Thyroid gland (tissue), 4 donors: ENCODE results near the gene PLD4. TPM values are rescaled to one million over a fixed set of nuclear protein-coding genes. Genes with fewer than 3 reads are reported as not detected.

Source experiments
- DNase-seq, 2 donors: peaks; one replicate each; pipeline ENCODE4 v3.0.0-alpha.2; 2019
- H3K27ac ChIP-seq, 3 donors: fragments of 200-600 bp; sonication (generic); 1 replicate in 2 of 3; 2 replicates in 1 of 3; pipeline ENCODE4 v1.5.1; 2016 to 2019; ENCODE audit warnings: mild to moderate bottlenecking in 1 of 3, moderate library complexity in 1 of 3
- H3K27me3 ChIP-seq: fragments of 200-600 bp; sonication (generic); one replicate; pipeline ENCODE4 v1.5.1; 2019
- H3K36me3 ChIP-seq, 2 donors: fragments of 200-600 bp; sonication (generic); one replicate each; pipeline ENCODE4 v1.5.1; 2016 to 2019
- H3K4me1 ChIP-seq, 2 donors: fragments of 200-600 bp; sonication (generic); one replicate each; pipeline ENCODE4 v1.5.1; 2017 to 2019
- H3K4me3 ChIP-seq, 3 donors: fragments of 200-600 bp; sonication (generic); replicated peaks in 1 of 3; 1 replicate in 2 of 3; 2 replicates in 1 of 3; pipeline ENCODE4 v1.5.1; 2016; ENCODE audit warnings: mild to moderate bottlenecking in 1 of 3
- H3K9me3 ChIP-seq: fragments of 200-600 bp; sonication (generic); one replicate; pipeline ENCODE4 v1.5.1; 2017
- POLR2A ChIP-seq, 2 donors: fragments of 450-650 bp; IDR thresholded peaks; one replicate each; pipeline ENCODE4 v1.6.1; 2017; ENCODE audit warnings: antibody characterized with exemption in 2 of 2, mild to moderate bottlenecking in 2 of 2, moderate library complexity in 1 of 2
- WGBS, 2 donors: methylation state at CpG; one replicate each; pipeline ENCODE4 v1.1.5; 2017; 5-methylcytosine and 5-hydroxymethylcytosine counted together
- intact Hi-C: fragments of 100-400 bp; cut with DNase I; formaldehyde crosslinking; loops from one replicate; pipeline ENCODE4 v1.15.1; 2023
- total RNA-seq, 4 donors: library from RNA; depleted of rRNA; stranded (reverse); fragments of >200 nt; gene quantifications; one replicate each; pipeline ENCODE4 v1.2.3, GENCODE V29; 2016
- TF ChIP-seq, protein P1 (sequence below), 6 experiments: fragments of 200-600 bp in 3 of 6; fragments of 450-650 bp in 3 of 6; sonication (generic) in 3 of 6; IDR thresholded peaks; one replicate each; pipeline ENCODE4 v1.5.1; 2016 to 2019; ENCODE audit warnings: antibody characterized with exemption in 6 of 6, mild to moderate bottlenecking in 2 of 6, inconsistent platforms in 1 of 6, moderate library complexity in 1 of 6

PLD4 gene
- total RNA-seq, 4 donors from 2014 or later, result 0.13 to 0.33 TPM; not detected in 2

- TF ChIP-seq POLR2A (IDR thresholded peaks at IDR 0.05), result no peak
- TF ChIP-seq, protein P1, sequence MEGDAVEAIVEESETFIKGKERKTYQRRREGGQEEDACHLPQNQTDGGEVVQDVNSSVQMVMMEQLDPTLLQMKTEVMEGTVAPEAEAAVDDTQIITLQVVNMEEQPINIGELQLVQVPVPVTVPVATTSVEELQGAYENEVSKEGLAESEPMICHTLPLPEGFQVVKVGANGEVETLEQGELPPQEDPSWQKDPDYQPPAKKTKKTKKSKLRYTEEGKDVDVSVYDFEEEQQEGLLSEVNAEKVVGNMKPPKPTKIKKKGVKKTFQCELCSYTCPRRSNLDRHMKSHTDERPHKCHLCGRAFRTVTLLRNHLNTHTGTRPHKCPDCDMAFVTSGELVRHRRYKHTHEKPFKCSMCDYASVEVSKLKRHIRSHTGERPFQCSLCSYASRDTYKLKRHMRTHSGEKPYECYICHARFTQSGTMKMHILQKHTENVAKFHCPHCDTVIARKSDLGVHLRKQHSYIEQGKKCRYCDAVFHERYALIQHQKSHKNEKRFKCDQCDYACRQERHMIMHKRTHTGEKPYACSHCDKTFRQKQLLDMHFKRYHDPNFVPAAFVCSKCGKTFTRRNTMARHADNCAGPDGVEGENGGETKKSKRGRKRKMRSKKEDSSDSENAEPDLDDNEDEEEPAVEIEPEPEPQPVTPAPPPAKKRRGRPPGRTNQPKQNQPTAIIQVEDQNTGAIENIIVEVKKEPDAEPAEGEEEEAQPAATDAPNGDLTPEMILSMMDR (IDR thresholded peaks at IDR 0.05), result peak; percentile 84 to 94 (median 88)
- Histone ChIP-seq H3K27me3 (no peaks in the 10 kb centered on the region), H3K9me3 (no peaks in the 10 kb centered on the region), H3K36me3 (no peaks in the 10 kb centered on the region), H3K4me1 (peaks cover 52 to 94% of the 10 kb centered on the region in 2 donors), H3K27ac (no peak overlapping the region), H3K4me3 (no peak overlapping the region)
- DNase-seq, result peak; percentile 86 to 91
- intact Hi-C loops, result loop anchor here (5.0 to 10.0 kb wide), 2 partner anchors 111 to 152 kb away; no protein-coding TSS in a partner anchor
- WGBS, 2 donors, result 52 to 53% methylated on average over 12 to 18 of the region's 21 CpGs
Measured at GRCh38 chr14:104976198-104977007, 51.7 kb downstream of the PLD4 start.

DNA sequence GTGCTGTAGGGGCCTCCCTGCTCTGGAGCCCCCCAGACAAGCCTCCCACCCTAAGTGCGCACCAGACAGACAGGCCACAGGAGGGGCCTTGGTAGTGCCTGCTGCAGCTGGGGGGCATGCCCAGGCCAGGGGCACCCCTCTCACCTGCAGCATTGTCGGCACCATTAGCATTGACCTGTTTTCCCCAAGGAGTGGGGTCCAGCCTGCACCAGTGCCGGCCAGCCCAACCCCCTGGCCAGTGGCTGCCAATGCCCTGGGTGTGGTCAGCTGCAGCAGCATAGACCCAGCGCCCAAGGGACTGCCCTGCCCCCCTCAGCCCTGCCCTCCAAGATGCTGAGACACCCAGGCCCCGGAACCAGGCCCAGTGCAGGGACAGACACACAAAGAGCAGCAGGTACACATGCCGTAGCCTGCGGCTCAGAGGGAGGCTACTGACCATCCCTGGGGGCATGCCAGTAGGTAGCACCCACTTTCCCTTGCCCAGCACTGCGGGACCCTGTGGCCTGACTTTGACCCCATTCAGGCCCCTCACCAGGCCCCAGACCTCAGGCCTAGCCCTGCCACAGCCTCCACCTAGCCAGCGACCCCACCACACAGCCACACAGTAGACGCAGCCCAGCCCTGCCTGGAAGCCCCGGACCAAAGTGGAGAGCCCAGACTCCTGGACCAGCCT is 52.5 kb downstream of the PLD4 start:
- H3K27me3 ChIP-seq, result no peaks in the 10 kb centered on the region
- TF ChIP-seq, protein P1 (IDR thresholded peaks at IDR 0.05), result no peak
- no peak for TF ChIP-seq POLR2A (IDR thresholded peaks at IDR 0.05)
- no peak overlapping the region for H3K27ac ChIP-seq
- H3K4me1 ChIP-seq, result peaks cover 46 to 86% of the 10 kb centered on the region in 2 donors
- intact Hi-C loops, result loop anchor here (5.0 to 10.0 kb wide), 2 partner anchors 110 to 152 kb away; no protein-coding TSS in a partner anchor
- no peaks in the 10 kb centered on the region for H3K36me3 ChIP-seq
- H3K9me3 ChIP-seq, result no peaks in the 10 kb centered on the region
- DNase-seq, result no peak
- WGBS, 2 donors, result 71% methylated on average over 2 of the region's 11 CpGs; no CpG with 5 or more reads in 1 of the 2 donors
- H3K4me3 ChIP-seq, result no peak overlapping the region

GRCh38 chr14:104977681-104978653 is 53.3 kb downstream of the PLD4 start, which contains the start of gene AHNAK2:
Gene AHNAK2 (minus strand): TSS chr14:104978374. CDS start chr14:104978237, 137 bp downstream.
- no peaks in the 10 kb centered on the region for H3K36me3 ChIP-seq
- DNase-seq, result peak; percentile 78 to 82
- WGBS, 2 donors, result 11% methylated on average over 17 of the region's 111 CpGs
- intact Hi-C loops, result loop anchor here (5.0 to 10.0 kb wide), 2 partner anchors 109 to 153 kb away; no protein-coding TSS in a partner anchor
- peak within 1 kb of the TSS in 1 of 3 donors; percentile 26 for H3K4me3 ChIP-seq
- no peak within 1 kb of the TSS for H3K27ac ChIP-seq
- H3K4me1 ChIP-seq, result peaks cover 38 to 78% of the 10 kb centered on the region in 2 donors
- TF ChIP-seq POLR2A (IDR thresholded peaks at IDR 0.05), result peak in 1 of 2 donors; percentile 69
- TF ChIP-seq, protein P1 (IDR thresholded peaks at IDR 0.05), result no peak
- H3K9me3 ChIP-seq, result no peaks in the 10 kb centered on the region
- no peaks in the 10 kb centered on the region for H3K27me3 ChIP-seq

DNA sequence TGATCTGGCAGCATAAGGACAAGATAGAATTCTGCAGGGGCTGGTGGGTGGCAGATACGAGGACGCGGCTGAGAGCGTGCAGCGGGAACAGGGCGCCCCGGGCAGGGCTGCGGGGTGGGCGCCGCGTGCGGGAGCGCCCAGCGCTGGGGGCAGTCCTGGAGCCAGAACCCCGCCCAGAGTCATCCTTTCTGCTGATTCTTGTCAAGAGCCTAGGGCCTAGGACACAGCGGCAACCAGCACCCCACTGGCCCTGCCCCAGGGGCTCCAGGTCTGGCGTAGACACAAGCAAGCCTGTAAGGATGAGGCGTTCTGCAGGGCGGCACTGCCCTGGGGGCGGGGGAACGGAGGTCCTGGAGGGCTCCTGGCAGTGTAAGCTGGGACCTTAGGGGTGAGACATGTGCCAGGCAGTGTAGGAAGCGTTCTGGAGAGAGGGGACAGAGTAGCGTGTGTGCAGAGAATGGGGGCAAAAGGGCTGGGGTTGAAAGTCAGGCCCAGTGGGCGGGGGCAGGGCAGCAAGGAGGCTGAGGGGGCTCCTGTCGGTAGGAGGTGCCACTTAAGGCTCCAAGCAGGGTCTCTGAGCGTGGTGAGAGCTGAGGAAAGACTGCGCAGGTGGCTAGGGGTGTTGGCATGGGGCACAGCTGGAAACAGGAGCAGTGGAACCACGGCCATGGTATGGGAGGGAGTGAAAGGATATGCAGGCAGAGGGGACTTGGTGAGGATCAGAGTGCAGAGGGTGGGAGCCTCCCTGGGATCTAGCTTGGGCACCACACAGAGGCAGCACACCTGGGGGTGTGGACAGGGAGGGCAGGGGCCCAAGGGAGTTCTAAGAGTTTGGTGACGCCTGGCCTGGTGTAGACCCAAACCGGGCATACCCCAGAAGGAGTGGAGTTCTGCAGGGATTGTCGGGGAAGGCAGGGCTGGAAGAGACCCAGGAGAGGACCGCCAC is 54.3 kb downstream of the PLD4 start:
- Histone ChIP-seq H3K36me3 (no peaks in the 10 kb centered on the region), H3K4me1 (peaks cover 28 to 67% of the 10 kb centered on the region in 2 donors), H3K27me3 (no peaks in the 10 kb centered on the region), H3K4me3 (peak overlapping the region in 1 of 3 donors; percentile 26), H3K27ac (no peak overlapping the region), H3K9me3 (no peaks in the 10 kb centered on the region)
- TF ChIP-seq, protein P1 (IDR thresholded peaks at IDR 0.05), result no peak
- TF ChIP-seq POLR2A (IDR thresholded peaks at IDR 0.05), result no peak
- WGBS, 2 donors, result 69 to 87% methylated on average over 16 to 30 of the region's 32 CpGs
- DNase-seq, result no peak
- intact Hi-C loops, result loop anchor here (5.0 to 10.0 kb wide), 2 partner anchors 108 to 154 kb away; no protein-coding TSS in a partner anchor
